GM18507 (cell line): ENCODE results near the gene SPRY4.

Experiments
- DNase-seq: peaks from one replicate; pipeline ENCODE4 v3.0.0; 2011; ENCODE audit warnings: low read depth; ENCODE audit not compliant: insufficient read length; ENCODE audit errors: extremely low spot score
- FAIRE-seq: peaks from 2 replicates; lab custom pipeline; 2011; peaks lifted over from hg19 to GRCh38; lab: Jason Lieb, UNC

The SPRY4 gene

DNA sequence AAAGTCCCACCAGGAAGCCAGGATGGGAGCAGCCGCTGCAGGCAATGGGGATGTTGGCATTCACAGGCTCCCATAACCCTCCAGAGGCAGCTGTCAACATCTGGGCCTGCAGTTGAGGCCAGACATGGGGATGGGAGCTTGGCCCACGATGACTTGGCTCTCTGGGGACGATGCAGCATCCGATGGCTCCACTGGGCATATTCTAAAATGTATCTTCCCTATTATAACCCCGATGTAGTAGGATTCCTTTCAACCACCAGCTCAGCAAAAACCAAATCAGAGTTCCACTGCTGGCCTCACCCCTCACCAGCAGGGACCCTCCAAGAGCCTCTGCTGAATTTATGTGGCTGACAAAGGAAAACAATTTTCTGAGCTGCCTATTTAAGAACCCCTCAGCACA, 7.1 kb downstream of the SPRY4 start:
- DNase-seq (no peak), FAIRE-seq (no peak)

DNA sequence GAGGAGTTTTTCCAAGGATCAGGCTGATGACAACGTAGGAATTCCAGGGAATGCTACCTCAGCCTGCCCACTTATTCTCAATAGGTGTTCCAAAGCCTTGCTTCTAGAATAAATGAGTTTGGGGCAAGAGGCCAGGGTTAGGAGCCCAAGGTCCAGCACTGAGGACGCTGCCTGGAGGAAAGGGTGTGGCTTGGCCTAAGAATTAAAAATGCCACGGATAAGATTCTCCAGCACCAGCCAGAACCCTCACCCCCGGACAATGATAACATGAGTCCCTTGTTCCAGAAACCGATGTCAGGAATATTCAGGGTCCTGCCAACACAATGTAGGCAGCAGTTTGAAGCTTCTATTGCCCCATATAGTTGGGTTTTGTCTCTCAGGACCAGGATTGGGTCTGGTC, 7.6 kb downstream of the SPRY4 start:
- DNase-seq = no peak
- no peak for FAIRE-seq

DNA sequence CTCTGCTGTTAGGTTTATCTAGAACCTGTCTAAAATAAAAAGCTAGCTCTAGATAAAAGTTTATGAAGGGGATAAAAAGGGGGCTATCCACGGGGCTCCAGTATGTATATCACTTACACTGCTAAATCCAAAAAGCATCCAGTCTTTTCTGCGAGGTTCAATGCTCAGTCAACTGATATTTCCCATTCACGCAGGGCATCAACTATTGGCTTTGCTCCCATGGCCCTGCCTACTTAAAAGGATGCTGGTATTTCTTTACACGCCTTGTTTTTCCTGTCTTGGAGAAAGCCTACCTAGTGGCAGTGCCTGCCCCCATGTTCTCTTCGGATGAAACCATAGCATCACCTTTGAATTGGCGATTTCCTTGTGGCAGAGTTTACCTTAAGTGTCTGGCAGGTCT, 8.1 kb downstream of the SPRY4 start:
- no peak for FAIRE-seq
- DNase-seq = no peak

DNA sequence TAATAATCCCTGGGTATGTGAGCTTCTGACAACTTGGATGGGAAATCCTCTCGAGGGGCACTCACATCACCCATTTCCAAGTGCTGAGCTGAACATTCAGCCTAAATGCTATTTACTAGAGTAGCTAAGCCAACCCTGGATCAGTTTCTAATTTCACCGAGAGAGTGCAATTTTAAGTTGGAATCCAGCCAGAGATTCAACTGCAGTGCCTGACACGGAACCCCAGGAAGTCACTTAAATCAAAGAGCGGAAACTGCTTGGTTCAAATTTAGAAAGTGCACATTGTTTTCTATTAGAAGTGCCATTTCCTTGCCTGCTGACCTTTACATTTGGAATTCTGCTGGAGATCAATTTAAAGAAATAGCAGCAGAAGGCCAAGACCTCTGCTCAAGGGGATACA, 8.8 kb downstream of the SPRY4 start:
- FAIRE-seq = peak; percentile 74
- no peak for DNase-seq

DNA sequence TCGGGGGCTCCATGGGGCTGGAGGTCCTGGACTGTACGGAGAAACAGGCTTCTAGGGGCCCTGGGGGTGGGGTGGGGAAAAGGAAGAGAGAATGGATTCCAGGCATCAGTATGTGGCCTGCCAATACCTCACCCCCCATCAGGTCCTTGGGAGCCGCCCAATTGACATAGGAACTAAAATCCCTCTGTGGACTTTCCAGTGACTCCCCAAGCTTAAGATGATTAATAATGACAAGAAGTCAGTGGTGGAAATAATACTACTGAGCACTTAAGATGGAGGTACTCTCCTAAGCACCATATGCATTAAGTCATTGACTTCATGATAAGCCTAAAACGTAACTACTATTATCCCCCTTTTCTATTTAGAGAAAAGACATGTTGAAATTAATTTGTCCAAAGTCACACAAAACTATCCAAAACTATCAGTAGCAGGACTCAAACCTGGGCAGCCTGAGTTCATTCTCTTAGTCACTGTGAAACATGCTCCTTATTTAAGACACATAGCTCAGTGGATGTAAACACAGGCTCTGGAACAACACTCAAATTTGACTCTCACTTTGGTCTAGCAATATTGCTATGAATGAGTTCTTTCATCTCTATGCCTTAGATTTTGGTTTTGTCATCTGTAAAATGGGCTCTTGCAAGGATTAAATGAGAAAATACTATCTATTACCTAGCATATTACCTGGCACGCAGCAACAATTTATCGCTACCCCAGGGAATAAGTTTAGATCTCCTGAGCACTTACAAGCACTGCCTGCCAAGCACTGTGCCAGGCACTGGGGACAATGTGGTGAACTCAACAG, 9.5 kb downstream of the SPRY4 start:
- FAIRE-seq (no peak), DNase-seq (no peak)

DNA sequence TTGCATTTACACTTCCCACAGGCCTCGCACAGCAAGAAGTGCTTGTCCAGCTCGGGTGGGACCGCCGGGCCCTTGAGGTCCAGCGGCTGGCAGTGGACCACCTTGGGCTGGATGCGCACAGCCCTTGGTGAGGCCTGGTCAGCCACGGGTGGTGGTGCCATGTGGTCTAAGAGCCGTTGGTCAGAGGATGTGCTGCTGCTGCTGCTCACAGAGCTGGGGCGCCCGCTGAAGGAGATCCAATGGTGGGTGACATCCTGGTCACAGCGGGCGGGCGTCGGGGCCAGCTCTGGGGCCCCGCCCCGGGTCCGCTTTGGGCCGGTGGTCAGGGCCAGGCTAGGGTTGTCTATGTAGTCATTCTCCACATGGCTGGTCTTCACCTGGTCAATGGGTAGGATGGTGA, 10.2 kb downstream of the SPRY4 start:
- FAIRE-seq = no peak

DNA sequence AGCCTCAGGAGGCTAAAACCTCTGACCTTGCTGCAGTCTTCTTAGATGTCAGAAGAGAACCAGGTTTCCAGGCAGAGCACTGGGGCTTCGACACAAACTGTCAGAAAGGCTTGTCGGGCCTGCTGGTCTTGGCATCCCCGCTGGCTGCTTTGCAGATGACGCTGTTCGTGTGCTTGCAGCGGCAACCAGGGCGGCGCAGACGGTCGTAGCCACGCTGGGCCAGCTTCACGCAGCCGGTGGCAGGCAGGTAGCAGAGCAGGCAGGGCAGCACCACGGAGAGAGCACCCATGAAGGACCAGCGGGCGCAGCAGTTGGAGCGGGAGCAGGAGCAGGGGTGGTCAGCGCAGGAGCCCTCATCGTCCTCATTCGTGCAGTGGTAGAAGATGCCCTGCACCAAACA, 10.7 kb downstream of the SPRY4 start:
- FAIRE-seq (no peak), DNase-seq (no peak)

More for the DNA sequence above, 10.2 kb downstream of the SPRY4 start:
- DNase-seq = no peak

DNA sequence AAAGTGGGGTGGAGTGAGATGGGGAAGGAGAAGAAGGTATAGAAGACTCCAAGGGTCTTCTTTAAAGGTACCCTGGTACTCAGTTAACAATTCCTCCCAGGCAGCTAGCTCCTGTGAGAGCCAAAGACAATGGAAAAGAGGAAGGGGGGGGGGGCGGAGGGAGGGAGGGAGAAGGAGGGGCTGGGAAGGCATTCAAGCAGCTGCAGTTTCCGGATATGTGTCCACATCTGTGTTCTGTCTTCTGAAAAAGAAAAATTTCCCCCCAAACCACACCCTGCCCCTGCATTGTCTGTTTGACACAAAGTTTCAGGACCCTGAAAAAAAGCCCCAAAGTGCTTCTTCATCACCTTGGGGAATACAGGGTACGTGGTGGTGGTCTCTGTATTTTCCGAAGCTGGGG, 11.1 kb downstream of the SPRY4 start:
- DNase-seq (no peak), FAIRE-seq (no peak)

DNA sequence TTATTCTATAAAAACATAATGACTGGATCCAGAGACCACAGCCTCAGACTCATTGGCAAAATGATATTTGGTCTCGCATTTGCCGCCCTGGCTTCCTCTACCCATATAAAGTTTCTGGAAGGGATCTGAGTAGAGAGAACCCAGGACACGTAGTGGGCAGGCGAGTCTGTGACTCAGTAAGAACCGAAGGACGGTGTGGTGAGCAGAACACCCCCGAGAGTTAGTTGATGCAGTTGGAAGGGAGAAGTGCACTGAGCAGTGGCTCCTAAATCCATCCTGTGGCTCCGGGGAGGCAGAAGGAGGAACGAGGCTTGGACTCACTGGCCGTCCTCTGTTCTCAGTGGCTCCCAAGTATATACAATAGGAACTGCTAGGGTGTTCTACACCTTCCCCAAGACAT, 11.5 kb downstream of the SPRY4 start:
- FAIRE-seq (no peak), DNase-seq (no peak)

DNA sequence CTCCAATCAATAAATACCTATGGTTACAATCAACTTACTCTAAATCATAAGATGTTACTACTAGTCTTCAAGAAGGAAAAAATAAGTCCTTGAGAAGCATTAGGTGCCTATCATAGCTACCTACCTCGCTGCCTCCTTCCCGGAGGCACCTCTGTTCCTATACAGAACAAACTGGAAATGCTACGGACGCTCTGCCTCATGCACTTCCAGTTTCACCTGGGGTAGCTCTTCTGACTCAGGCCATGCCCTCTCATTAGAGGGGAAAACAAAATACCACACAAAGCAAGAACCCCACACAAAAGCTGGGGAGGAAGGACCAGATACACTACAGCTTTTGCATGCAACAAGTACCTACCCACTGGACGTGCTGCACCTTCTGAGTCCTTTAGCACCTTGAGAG, 12.4 kb downstream of the SPRY4 start:
- no peak for DNase-seq
- no peak for FAIRE-seq

DNA sequence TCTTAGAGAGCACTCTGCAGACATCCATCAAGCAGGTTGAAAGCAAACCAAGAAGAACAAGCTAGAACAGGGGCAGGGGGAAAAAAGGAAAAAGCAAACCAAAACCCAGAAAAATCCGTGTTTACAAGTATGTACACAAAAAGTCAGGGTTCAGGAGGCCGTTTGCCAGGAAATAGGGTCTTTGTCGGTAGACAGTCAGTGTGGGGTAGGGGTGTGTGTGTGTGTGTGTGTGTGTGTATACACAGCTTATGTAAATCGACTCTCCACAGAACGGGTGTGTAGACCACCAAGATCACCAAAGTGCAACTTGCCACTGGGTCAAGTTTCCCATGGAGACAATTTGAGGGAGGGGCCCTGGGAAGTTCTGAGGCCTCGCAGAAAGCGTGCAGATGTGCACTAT, 13.1 kb downstream of the SPRY4 start:
- FAIRE-seq (no peak), DNase-seq (no peak)

DNA sequence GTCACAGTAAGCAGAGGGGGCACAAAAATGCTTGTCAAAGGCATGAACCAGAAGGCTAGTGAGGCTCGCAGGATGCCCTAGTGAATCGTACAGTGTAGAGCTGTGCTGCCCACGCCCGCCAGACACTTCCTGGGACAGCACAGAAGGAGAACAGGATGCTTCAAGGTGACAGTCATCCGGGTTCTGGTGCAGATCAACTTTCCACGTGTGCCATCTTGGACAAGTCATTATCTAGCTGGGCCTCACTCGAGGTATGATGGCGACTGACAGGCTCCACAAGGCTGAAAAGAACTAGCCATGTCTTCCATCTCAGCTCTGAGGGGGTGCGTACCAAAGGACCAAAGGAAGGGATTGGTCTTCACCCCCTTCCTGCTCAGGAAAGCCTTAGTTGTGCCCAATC, 14.0 kb downstream of the SPRY4 start:
- no peak for DNase-seq
- FAIRE-seq = no peak

DNA sequence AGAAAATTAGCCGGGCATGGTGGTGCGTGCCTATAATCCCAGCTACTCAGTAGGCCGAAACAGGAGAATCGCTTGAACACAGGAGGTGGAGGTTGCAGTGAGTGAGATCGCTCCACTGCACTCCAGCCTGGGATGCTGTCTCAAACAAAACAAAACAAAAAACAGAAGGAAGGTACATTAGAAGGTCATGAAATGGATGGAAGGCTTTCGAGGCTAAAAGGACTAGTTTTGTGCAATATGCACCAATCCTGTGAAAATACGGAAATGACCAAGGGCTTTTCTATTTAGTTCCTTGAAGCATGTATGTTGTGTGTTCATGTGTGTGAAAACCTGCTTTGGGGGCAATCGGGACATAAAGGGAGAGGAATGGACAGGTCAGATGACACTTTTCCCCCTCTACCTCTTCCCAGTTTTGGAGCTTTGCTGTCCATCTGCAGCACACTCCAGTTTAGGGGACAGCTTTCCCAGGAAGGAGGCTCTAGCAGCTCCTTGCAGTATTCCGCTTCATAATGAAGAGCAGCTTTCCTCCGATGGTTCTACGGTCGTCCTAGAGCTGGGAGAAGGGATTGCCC, 15.0 kb downstream of the SPRY4 start:
- no peak for FAIRE-seq
- no peak for DNase-seq

DNA sequence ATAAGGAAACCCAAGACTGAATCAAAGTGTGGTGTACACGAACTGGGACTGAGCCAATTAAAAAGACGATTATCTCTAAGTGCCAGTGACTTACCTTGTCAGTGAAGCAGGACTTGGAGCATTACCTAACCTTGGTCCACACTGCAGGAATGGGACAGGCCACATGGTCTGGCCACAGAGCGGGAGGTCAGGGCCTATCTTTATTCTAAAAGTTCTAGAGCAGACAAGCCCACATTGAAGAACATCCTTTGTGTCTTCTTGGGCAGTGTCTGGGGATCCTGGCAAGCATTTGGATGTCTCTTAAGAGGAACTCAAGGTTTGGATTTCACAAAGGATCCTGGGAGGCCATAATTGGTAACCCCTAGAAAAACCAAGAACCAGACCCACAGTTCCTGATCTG, 16.5 kb downstream of the SPRY4 start:
- no peak for DNase-seq
- no peak for FAIRE-seq

DNA sequence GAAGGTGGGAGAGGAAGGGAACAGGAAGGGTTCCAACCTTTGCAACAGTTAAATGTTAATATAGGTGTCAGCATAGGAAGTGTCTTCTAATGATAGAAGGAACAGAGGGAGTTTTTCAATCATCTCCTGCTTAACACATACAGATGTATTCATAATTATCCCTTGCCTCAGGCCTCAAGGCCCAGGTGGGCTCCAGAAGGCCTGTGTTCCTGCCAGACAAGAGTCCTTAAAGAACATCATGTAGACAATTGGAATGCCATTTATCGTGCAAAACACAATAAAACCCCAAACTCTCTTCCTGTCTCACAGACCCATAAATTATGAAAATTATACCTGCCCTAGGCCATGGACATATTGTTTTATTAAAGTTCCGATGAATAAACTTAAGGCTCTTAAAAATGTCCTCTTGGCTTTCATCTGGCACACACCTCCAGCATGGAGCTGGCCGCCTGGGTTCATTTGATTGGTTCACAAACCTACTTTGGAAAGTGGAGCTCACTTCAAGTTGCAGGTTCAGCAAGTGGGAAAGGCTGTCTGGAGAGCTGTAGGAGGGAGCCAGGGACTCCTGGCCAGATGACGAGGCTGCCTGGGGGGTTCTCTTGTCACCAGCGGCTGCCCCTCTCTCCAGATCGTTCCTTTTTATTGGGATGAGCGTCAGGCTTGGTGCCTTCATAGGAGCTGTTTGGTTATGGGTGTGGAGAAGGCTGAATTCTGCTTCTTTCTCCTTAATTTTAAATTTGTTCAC, 17.5 kb downstream of the SPRY4 start:
- no peak for FAIRE-seq
- no peak for DNase-seq

DNA sequence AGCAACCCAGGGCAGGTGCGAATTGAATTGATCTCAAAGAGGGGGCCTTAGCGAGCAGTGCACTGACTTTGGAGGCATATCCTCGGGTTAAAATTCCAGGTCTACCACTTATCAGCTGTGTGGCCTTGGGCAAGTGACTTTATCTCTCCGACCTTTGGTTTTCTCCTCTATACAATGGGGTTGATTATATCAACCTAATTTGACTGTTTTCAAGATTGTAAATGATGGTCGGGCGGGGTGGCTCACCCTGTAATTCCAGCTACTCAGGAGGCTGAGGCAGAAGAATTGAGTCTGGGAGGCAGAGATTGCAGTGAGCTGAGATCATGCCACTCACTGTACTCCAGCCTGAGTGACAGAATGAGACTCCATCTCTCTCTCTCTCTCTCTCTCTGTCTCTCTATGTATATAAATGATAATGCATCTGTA, 18.7 kb downstream of the SPRY4 start:
- DNase-seq = no peak
- FAIRE-seq = no peak

DNA sequence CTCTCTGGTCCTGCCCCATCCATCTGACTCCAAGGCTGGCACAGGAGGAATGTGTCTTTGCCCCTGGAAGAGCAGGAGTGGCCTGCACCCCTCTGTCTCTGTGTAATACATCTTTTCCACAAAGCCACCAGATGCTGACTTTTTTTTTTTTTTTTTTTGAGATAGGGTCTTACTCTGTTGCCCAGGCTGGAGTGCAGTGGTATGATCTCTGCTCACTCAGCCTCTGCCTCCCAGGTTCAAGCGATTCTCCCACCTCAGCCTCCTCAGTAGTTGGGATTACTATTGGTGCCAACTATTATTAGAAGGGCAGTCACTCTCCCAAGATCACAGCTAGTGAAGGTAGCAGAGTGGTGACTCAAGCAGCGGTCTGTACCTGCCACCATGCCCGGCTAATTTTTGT, 19.6 kb downstream of the SPRY4 start:
- FAIRE-seq (no peak), DNase-seq (no peak)

DNA sequence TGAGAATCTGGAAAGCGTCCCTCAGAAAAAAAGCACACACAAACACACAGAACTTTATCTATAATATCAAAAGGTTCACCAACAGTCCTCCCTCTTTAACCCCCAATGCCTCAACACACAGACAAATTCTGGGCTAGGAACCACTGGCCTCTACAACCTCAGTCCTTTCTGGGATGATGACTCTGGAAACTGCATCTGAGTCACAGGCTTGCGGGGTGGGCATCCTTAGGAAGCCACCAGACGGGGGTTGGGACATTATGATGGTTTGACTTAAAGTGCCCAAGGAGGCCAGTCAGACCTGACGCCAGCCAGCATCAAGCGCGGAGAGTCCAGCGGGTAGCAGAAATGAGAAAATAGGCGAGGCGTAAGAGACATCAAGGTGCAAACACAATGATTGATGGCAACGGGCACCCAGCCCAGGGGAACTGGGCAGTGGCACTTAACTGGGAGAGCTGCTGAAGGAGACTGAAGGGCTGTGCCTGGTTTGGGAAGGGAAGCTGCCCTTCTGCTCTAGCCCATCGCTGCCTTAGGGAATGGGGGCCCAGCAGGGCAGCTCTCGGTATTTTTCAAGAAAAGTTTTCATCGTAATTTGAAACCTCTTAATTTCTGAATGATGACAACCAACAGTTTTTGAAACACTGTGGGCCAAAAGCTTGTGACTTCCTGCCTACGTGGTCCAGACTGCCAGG, 20.7 kb downstream of the SPRY4 start:
- DNase-seq = no peak
- FAIRE-seq = no peak

DNA sequence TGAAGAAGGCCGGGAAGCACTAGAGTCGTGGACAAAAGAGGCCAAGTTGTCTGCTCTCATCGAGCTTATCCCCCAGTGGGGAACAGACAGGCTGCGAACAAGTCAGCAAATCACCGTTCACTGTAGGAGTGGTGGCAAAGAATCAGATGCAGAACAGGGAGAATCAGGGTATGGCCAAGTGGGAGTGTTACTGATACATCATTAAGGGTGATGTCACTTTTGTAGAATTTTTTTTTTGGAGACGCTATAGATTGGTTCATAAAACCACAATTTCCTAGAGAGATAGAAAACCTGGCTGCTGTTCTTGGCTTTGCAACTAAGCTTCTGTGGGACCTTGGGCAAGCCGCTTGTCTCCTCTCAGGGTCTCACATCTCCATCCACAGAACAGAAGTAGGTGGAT, 21.3 kb downstream of the SPRY4 start:
- FAIRE-seq = no peak
- no peak for DNase-seq

DNA sequence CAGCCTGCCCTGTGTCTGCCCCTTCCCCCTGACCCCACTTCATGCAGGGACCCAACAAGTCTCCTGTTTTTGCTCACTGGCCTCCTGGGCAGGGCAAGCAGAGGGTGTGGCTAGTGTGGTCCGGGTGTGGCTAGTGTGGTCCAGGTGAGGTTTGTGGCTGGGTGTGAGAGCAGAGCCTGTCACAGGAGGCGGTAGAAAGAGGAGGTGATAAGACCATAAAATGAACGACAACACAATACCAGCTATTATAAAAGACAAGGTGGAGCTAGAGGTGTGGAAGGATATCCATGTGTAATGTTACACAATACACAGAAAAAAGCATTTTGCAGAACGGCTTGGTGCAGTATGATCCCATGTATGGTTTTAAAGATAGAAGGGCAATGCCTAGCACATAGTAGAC, 23.3 kb downstream of the SPRY4 start:
- FAIRE-seq (no peak), DNase-seq (no peak)
